HG03039 (cell line): ENCODE measurements around the gene ETFA.

ENCODE experiments used
- ATAC-seq: cut with Tn5 transposase; IDR thresholded peaks from one replicate; pipeline ENCODE4 v1.9.1; 2021; ENCODE audit warnings: mild to moderate bottlenecking, moderate library complexity; ENCODE audit not compliant: unreplicated experiment

ETFA gene

DNA sequence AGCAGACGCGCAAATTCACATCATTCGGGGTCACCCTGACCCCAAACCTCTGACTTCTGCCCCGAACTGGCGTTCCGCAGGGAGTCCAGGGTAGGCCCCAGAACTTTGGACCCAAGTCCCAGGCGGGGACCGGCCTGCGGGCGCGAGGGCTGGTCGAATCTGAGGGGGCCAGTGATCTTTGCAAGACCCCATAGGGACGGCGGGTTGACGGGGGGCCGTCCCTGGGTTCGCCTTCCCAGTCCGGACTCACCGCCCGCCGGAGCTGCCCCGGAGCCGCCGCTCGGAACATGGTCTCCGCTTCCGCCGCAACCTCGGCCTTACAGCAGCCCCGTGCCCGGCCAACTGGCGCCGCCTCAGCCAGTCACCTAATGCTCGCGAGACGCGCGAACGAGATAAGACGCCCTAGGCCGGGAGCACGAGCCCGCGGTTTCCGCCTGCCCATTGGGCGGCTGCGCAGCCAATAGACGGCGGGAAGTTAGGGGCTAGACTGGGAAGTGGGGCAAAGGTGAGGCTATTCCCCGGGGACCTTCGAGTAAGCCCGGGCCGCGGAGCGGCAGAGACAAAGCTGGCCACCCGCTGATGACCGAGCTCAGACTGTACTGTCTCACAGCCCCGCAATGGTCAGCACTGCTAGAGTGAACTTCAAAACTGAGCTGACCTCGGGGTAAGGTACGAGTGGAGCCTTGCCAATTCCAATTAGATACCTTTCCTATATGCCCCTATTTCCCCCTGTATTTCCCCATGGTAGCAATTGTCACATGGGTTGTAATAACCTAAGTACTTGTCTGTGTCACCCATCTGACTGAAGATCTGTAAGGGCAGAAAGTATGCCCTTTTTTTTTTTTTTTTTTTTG lies at the start of gene ETFA:
Gene ETFA, minus strand, starts transcription at position 370 of the 854 bp plus-strand sequence. Its CDS starts 81 bp downstream, at position 289.
- ATAC-seq = peak; percentile 95

DNA sequence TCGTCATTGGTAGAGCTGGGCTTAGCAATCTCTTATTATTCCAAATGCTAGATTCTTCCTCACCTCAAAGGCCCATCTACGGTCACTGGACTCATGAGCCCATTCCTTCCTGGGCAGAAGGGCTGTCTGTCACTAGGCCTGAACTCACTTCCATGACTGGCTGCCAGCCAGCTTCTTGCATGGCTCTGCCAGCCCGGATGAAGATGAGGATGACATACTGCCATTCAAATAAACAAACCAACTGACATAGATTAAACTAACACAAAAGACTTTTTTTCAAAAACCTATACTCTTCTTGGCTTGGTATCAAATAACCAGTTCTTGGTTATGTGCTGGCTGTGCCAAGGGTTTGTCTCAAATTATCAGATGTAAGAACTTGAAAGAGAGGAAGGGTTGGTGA lies 49.1 kb upstream of the ETFA start:
- no peak for ATAC-seq

DNA sequence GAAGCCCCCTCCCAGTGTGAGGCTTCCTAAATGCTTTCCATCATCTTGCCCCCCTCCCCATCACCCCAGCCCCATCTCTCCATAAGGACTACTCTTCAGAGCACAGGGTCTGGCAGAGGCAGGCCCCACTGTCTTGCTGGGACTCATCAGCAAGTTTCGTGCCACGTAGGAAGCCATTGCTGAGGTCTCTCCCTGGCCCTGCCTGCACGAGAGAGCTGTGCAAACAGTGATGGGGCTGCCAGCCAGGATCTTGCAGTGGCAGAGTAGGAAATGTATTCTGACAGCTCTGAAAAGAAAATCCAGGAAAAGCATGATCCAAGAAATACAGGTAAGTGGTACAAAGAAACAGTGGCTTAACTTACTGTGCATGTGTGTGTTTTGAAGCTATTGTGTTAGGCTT lies 47.9 kb upstream of the ETFA start:
- no peak for ATAC-seq

DNA sequence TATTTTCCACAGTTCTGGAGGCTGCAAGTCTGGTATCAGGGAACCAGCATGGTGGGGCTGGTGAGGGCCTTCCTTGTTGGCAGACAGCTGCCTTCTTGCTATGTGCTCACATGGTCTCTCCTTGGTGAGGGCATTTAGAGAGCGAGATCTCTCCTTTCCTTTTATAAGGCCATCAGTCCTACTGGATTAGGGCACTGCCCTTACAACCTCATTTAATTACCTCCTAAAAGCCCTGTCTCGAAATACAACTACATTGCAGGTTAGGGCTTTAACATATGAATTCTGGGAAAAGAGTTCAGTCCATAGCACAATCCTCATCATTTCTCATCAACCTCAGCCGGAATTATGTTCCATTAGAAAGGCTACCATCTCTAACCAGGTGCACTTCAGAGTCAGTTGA lies 47.2 kb upstream of the ETFA start:
- no peak for ATAC-seq

DNA sequence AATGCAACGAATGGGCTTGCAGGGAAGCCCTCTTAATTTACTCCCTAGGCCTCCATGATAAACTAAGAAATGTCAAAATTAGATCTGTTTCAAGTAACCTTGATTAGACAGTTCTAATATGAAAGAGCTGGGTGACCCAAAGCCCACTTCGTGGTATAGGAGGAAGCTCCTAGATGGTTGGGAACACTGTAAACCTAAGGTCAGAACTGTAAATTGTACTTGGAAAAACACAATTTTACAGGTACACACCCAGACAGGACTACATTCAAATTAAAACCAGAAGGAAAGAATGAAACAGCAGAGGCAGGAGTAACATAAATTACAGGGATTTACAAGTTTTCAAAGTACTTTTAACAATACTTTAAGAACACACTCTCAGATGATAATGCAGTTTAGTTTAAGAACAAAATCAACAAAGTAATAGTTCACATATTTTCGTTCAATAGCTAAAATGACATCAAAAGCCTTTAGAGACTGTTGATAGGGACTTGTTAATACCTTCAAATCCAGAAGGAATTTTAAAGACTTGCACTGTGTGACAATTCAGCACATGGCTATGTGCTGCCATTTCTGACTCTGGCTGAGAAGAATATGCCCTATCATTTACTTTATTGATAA lies 43.7 kb upstream of the ETFA start:
- ATAC-seq = no peak

DNA sequence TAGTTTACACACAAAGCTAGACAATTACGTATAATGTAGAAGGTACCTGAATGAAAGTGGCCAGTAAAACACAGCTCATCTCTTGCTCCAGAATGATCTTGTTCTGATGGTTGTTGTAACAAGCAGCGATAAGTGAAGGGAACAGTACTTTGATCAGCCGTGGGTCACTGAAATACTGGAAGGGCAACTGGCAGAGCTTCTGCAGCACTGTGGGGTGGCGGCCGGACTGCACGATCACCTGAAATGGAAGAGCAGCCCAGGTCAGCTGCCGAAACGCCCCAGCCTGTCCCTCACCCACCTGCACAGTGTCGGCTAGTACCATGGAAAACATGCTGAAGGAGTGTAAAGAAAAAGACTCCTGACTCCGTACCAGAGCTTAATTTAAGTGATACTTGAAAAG lies 42.6 kb upstream of the ETFA start:
- ATAC-seq = no peak

DNA sequence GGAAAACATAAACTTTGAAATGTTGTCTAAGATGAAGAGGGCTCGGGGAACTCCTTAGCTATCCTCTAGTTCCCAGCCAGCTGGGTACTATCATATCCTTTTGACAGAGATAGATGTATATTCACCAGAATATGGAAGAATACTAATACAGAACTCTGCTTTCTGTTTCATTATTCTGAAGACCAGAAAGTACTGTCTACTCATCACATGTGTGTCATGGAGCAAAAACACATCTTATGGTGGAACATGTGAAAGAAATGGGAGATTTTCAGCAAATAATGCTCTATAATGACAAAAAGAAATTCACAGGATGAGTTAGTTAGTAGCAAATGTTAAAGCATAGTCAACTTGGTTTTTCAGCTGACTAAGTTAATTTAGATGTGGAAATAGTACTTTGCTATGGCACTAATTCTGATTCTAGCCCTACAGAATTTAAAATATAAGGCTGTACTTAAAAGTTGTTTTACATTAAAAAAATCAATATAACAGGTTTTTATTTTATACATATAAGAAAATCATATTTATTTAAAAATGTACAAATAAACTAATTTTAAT lies 41.8 kb upstream of the ETFA start:
- ATAC-seq = no peak

DNA sequence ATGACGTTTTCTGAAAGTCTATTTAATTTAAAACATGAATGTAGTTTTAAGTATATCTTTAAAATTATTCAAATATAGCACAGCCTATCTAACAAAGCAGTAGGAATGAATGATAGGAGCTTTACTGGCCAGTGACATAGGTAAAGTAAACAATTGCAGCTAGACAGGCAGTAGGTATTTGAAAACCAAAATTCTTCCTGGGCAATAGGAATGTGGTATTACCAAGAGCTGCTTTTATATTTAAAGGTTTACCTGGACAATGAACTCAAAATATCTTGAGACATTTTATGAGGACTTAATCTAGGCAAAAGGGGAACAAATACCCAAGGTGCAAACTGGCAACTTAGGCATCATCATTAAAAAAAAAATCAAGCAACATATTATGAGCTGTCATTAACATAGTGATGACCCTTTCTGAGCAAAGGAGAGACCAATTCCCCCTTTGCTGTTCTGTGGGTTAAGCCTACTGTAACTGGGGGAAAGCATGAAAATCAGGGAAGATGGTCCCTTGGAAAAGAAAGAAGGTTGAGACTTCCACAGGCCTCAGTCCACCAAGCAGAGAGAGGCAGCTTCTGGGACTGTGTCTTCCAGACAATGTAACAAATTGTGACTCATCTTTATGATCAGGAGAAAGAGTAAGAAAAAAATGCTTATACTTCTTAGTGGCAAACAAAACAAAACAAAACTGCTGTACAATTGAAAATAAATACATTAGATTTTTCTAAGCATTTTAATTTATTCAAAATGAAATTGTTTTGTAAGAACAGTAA lies 38.2 kb upstream of the ETFA start:
- no peak for ATAC-seq

DNA sequence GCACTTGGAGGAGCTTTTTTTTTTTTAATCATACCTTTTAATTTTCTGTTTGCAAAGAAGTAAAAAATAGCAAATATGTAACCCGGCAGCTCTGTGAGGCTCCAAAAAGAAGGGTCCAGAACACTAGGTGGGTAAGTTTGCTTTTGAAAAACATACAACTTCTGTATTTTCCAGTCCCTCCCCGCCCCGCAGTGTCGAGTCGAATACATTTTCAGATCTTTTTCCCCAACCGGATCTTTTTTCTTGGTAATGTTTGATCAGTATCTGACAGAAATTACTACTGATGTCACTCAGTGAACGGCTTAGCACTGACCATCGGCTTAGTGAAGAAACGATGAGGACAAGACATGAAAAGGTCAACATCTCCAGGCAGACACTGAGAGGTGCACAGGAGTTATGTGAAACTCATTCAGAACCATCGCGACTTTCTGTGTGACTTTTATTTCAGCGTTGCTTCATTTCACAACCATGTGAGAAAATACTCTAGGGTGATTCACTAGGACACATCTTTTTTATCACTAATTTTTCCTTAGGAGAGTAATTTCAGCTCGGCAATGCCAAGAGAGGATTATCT lies 36.3 kb upstream of the ETFA start:
- no peak for ATAC-seq

DNA sequence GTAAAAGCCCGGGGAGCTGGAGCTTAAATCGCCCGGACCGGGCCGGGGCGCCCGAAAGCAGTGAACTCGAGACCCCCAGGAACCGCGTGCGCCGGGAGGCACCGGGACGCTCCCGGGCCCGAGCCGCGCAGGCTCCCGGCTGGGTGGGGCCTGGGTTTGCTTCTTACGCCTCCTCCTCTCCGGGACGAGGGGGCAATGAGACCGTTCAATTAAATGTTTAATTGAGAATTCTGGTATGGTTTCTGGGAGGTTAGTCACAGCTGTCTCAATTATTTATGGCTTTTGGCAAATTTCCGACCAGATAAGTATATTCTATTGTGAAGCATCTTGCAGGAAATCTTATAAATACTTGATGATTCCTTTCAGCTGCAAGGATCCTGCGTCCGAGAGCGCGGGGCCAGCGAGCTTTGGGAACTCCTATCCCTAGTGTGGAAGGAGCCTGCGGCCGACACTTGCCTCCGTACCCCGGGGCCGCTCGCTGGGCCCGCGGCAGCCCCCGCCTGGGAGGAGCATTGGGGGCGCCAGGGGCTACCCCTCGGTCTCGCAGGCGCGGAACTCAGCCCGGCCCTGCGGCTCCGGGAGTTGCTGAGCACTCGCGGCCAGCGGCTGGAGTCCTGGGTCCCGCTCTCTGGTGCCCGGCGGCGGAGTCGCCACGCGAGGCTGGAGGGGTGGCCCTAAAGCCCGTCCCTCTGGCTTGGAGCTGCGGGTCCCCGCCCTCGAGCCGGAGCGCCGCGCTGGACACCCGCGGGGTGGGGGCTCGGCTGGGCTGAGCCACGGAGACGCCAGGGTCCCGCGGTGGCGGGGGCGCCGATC lies 35.6 kb upstream of the ETFA start:
- no peak for ATAC-seq

DNA sequence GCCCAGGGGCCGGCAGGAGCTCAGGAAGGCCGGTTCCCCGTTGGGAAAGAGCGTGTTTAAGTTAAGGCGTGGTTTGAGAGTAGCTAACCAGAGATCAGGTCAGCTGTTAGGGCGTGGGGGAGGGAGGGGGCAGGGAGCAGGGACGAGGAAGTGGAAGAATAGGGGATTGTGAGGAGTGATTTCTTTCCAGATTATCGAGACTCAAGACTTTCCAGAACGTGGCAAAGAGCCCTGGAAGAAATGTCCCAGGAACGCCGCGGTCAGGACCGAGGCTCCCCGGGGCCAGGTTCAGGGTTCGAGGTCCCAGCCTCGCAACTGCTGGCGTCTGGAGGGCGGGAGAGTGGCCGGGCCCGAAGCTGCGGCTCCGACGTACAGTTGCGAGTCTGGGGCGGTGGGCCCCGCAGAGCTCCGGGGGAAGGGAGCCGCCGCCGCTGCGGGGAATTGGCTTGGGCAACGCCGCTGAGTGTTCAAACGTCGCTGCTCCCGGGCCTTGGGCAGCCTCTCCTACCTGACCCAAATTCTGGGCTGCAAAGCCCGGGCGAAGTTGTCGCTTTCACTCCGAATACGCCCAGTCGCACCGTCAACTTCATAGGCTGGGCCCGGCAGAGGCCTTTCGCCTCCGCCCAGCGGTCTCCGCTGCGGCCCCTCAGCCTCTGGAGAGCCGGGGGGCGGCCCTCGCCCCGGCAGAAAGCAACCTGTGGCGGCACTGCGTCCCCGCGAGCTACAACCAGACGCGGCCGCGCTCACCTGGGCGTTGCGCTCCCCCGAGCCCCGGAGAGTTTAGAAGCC lies 34.8 kb upstream of the ETFA start:
- no peak for ATAC-seq

DNA sequence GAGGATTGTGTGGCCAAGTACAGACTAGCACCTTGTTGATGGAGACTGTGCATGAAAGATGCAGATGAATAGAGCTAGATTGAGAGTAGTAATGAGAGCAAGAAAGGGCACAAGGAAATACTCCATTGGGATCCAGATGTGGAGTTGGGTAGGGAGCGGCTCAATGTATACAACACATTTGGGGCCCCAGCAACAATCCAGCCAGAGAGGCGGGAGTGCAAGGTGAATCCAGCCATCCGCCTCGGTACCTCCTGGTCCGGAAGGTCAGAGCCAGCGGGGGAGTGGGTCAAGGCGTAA lies 34.3 kb upstream of the ETFA start:
- no peak for ATAC-seq

DNA sequence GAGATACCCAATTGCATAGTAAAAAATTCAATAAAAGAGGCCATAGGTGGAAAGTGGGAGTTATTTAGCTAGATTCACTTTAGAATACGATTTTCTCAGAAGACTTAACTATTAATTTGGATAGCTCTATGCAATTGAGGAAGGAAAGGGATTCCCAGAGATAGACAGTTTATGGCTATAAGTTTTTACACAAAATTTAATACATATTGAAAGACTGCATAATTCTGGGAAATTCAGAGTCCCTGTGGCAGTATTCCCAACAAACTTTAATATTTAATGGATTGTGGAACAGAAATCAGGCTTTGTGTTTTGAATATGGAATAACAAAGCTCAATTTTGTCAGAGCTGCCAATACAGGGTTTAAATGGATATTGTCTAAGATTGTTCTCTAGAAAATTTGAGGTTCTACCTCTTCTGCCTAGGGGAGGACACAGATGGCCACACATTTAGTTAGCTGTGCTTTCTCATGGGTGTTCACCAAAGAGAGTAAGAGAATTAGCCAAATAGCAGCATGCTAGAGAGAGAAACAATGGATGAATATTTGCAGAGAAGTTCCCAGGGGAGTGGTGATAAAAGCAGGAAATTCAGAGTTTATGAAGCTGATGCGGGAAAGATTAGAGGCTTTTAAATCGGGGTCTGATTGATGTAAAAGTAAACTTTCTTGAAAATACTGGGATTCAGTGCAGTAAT lies 33.8 kb upstream of the ETFA start:
- no peak for ATAC-seq

DNA sequence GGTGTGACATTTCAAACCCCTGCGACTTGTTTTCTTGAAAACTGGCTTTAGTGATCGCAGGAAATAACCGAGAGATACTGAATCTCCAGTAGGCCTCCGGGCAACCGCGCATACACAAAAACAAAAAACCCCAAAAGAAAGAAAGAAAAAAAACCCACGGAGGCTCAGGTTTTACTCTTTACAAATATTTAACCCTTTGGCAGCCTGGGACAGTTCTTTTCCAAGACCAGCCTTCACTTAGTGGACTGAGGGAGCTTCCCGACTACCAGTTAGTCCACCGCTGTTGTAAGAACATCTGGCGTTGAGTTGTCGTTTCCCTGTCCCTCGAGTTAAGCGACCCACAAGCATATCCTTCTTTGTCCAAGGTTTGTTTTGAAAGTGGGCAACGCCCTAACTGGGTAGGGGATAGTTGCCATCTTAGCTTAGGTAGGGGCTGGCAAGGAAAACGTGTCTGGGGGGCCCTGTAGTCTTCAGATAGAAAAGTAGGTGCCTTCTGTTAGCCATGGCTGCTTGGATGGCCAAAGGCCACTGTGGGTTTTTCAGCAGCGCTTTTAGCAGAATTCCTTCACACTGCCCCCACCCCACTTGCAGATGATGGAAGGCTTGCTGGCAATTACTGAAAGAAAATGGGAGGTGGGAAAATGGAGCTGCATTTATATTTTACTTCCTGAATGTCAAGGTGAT lies 32.2 kb upstream of the ETFA start:
- ATAC-seq = no peak

DNA sequence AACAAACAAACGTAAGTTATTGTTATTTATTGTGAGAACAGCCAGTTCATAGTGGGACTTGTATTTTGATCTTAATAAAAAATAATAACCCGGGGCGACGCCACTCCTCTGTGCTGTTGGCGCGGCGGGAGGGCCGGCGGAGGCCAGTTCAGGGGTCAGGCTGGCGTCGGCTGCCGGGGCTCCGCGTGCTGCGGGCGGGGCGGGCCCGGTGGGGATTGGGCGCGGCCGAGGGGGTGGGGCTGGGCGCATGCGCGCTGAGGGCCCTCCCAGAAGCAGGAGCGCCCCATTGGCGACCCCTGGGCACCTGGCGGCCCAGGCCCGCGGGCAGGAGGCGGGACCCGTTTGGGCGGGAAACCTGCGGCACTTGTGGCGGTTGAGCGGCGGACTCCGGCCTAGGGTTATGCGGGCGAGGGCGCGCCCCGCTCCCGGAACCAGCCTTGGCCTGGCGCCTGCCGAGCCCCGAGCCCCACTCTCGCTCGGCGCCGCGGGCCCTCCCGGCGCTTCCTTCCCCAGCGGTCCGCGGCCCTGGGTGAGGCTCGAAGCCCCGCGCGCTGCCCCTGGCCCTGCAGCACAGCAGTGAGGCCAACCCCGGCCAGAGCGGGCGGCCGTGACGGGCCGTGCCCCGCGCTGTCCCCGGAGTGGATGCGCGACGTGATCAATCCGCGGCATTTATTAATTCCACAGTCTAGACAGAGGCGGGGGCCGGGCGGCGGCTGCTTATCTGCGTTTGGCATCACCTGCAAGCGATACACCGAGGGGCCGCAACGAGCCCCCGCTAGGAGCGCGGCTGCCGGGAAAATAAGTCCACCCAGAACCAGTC lies 31.3 kb upstream of the ETFA start:
- no peak for ATAC-seq

DNA sequence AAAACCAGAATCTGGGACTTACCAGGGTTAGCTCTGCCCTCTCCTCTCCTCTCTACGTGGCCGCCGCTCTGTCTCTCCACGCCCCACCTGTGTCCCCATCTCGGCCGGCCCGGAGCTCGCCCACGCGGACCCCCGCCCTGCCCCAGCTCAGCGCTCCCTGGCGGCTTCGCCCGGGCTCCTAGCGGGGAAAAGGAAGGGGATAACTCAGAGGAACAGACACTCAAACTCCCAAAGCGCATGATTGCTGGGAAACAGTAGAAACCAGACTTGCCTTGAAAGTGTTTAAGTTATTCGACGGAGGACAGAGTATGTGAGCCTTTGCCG lies 30.8 kb upstream of the ETFA start:
- ATAC-seq = no peak

DNA sequence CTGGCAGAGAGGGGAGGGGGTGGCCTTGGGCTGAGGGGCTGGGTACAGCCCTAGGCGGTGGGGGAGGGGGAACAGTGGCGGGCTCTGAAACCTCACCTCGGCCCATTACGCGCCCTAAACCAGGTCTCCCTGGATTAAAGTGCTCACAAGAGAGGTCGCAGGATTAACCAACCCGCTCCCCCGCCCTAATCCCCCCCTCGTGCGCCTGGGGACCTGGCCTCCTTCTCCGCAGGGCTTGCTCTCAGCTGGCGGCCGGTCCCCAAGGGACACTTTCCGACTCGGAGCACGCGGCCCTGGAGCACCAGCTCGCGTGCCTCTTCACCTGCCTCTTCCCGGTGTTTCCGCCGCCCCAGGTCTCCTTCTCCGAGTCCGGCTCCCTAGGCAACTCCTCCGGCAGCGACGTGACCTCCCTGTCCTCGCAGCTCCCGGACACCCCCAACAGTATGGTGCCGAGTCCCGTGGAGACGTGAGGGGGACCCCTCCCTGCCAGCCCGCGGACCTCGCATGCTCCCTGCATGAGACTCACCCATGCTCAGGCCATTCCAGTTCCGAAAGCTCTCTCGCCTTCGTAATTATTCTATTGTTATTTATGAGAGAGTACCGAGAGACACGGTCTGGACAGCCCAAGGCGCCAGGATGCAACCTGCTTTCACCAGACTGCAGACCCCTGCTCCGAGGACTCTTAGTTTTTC lies 30.2 kb upstream of the ETFA start:
- no peak for ATAC-seq
